HL-60 (cell line): ENCODE results near the gene SPATA17.

Experiments
- DNase-seq, 2 experiments: peaks; one replicate each; pipeline ENCODE4 v3.0.0-alpha.2; 2010 to 2020; ENCODE audit warnings: low read depth in 1 of 2, low spot score in 1 of 2
- H3K27ac ChIP-seq: fragments of 250-450 bp; sonication (Bioruptor Pico); replicated peaks from 2 replicates; pipeline ENCODE4 v1.5.1; 2020; ENCODE audit warnings: mild to moderate bottlenecking, moderate library complexity
- H3K27me3 ChIP-seq: fragments of 250-450 bp; sonication (Bioruptor Pico); 2 replicates; pipeline ENCODE4 v1.5.1; 2021; ENCODE audit warnings: mild to moderate bottlenecking, moderate library complexity; ENCODE audit not compliant: insufficient read depth, poor library complexity, severe bottlenecking
- H3K4me3 ChIP-seq: replicated peaks from 2 replicates; pipeline ENCODE4 v1.5.1; 2011; ENCODE audit warnings: mild to moderate bottlenecking, control low read depth, low read length; ENCODE audit not compliant: insufficient read depth
- GABPA ChIP-seq: IDR thresholded peaks from 2 replicates; pipeline ENCODE4 v1.6.1; 2012; ENCODE audit warnings: low read depth
- POLR2AphosphoS5 ChIP-seq: IDR thresholded peaks from 2 replicates; pipeline ENCODE4 v1.6.1; 2012; ENCODE audit warnings: low read depth
- SPI1 ChIP-seq: IDR thresholded peaks from 2 replicates; pipeline ENCODE4 v1.6.1; 2012; ENCODE audit warnings: low read depth, mild to moderate bottlenecking, borderline replicate concordance
- TF ChIP-seq, protein P1 (sequence below): IDR thresholded peaks from 2 replicates; pipeline ENCODE4 v1.6.1; 2012; ENCODE audit warnings: low read depth; ENCODE audit not compliant: insufficient replicate concordance
- TF ChIP-seq, protein P2 (sequence below): IDR thresholded peaks from one replicate; pipeline ENCODE4 v1.5.1; 2011; ENCODE audit warnings: low read length, control low read depth, inconsistent platforms; ENCODE audit not compliant: insufficient read depth

The SPATA17 gene

GRCh38 chr1:217668351-217668940, 37.3 kb downstream of the SPATA17 start:
- TF ChIP-seq POLR2AphosphoS5 (no peak), GABPA (no peak), SPI1 (no peak)
- TF ChIP-seq, protein P1, sequence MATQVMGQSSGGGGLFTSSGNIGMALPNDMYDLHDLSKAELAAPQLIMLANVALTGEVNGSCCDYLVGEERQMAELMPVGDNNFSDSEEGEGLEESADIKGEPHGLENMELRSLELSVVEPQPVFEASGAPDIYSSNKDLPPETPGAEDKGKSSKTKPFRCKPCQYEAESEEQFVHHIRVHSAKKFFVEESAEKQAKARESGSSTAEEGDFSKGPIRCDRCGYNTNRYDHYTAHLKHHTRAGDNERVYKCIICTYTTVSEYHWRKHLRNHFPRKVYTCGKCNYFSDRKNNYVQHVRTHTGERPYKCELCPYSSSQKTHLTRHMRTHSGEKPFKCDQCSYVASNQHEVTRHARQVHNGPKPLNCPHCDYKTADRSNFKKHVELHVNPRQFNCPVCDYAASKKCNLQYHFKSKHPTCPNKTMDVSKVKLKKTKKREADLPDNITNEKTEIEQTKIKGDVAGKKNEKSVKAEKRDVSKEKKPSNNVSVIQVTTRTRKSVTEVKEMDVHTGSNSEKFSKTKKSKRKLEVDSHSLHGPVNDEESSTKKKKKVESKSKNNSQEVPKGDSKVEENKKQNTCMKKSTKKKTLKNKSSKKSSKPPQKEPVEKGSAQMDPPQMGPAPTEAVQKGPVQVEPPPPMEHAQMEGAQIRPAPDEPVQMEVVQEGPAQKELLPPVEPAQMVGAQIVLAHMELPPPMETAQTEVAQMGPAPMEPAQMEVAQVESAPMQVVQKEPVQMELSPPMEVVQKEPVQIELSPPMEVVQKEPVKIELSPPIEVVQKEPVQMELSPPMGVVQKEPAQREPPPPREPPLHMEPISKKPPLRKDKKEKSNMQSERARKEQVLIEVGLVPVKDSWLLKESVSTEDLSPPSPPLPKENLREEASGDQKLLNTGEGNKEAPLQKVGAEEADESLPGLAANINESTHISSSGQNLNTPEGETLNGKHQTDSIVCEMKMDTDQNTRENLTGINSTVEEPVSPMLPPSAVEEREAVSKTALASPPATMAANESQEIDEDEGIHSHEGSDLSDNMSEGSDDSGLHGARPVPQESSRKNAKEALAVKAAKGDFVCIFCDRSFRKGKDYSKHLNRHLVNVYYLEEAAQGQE: no peak
- TF ChIP-seq, protein P2, sequence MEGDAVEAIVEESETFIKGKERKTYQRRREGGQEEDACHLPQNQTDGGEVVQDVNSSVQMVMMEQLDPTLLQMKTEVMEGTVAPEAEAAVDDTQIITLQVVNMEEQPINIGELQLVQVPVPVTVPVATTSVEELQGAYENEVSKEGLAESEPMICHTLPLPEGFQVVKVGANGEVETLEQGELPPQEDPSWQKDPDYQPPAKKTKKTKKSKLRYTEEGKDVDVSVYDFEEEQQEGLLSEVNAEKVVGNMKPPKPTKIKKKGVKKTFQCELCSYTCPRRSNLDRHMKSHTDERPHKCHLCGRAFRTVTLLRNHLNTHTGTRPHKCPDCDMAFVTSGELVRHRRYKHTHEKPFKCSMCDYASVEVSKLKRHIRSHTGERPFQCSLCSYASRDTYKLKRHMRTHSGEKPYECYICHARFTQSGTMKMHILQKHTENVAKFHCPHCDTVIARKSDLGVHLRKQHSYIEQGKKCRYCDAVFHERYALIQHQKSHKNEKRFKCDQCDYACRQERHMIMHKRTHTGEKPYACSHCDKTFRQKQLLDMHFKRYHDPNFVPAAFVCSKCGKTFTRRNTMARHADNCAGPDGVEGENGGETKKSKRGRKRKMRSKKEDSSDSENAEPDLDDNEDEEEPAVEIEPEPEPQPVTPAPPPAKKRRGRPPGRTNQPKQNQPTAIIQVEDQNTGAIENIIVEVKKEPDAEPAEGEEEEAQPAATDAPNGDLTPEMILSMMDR: no peak
- Histone ChIP-seq H3K27me3 (no peaks in the 10 kb centered on the region), H3K4me3 (no peak overlapping the region), H3K27ac (no peak overlapping the region)
- no peak for DNase-seq

DNA sequence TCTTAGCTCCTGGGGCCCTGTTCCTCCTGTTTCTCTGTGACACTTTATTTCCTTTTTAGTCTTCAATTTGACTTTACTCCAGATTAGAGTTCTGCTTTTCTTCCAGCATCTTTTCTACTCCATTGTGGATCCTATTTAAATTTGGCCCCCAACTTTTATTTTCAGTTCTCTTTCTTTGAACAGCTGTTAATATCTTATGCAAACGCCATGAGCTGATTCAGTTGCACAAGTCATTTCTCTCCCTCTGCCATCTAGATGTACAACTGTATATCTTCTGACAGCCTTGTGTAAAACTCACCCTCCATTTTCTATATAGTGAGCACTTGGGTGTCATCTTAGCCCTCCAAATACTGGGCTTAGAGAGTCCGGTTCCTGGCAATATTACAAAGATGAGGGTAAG, 42.2 kb downstream of the SPATA17 start:
- TF ChIP-seq, protein P1: no peak
- TF ChIP-seq SPI1 (no peak), POLR2AphosphoS5 (no peak), GABPA (no peak)
- TF ChIP-seq, protein P2: no peak
- Histone ChIP-seq H3K27me3 (no peaks in the 10 kb centered on the region), H3K27ac (no peak overlapping the region), H3K4me3 (no peak overlapping the region)
- DNase-seq: peak in 1 of 2 experiments; percentile 28

DNA sequence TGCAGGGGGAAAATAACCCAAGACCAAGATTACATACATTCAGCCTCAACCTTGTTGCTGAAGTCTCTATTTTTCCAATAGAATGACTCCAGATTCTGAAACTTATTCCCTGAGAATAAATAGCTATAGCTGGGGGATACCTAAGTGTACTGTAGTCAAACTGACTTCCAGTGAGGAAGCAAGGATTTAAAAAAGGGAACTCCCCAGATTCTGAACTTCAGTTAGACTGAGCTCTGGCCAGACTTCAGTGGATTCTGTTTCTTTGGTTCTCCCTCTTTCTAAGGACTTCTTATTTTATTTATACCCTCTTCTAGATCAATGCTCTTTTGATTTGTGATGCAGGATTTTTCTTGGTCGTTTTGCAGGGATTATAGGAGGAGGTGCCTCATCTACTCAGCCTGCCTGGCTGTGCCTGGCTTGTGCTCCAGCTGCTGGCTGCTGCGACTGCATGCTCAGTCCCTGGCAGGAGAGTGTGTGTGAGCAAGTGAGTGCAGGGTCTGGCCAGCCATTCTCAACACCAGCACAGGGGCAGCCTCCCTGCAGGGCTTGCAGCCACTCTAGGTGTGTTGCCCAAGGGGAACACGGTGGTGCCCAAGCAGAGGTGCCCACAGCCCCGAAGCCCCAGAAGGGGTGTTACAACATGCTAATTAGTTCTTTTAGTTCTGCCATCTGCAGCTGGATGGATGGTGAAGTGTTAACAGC, 43.0 kb downstream of the SPATA17 start:
- Histone ChIP-seq H3K27ac (no peak overlapping the region), H3K4me3 (no peak overlapping the region), H3K27me3 (no peaks in the 10 kb centered on the region)
- no peak for TF ChIP-seq POLR2AphosphoS5
- peak; percentile 14; the same call in 1 of the 2 replicates for TF ChIP-seq SPI1
- TF ChIP-seq, protein P2: no peak
- TF ChIP-seq, protein P1: no peak
- no peak for DNase-seq
